Measurements from ENCODE around the gene MRGPRG. TPM values are rescaled to one million over a fixed set of nuclear protein-coding genes. Genes with fewer than 3 reads are reported as not detected.

MRGPRG gene
- total RNA-seq, 1 donor from 2014 or later: not detected

DNA sequence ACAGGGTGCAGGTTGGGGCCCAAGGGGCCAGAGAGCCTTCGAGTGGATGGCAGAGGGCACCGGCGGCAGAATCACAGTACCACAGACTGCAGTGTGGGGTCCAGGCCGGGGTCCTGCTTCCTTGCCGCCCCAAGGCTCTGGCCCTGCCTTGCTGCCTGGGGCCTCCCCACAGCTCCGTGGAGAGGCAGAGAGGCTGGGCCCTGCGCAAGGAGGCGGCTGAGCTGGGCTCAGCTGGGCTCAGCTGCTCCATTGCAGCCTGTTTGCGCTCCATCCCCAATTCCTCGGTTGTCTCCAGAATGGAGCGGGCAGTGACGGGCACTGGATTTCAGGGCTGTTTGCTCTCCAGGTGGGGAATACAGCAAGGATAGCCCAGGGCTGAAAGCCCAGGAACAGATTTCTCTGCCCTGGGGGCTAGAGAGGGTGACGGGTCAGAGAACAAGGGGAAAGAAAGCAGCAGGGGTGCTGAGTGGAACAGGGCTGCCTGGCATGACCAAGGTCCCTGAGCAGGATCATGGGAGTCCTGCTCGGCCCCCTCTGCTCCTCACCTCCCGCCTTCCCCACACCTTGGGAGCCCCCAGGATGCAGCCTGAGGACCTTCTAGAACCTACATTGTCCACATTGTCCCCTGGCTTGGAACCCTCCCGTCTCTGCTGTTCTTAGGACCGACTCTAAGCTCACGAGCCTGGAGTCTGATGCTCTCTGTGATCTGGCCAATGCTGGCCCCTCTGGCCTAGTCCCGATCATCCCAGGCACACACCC, 18.9 kb downstream of the MRGPRG start:
- intact Hi-C loops (cut with DNase I): no loop called here
- DNase-seq (ENCODE audit: low spot score) (no peak), ATAC-seq (no peak)

DNA sequence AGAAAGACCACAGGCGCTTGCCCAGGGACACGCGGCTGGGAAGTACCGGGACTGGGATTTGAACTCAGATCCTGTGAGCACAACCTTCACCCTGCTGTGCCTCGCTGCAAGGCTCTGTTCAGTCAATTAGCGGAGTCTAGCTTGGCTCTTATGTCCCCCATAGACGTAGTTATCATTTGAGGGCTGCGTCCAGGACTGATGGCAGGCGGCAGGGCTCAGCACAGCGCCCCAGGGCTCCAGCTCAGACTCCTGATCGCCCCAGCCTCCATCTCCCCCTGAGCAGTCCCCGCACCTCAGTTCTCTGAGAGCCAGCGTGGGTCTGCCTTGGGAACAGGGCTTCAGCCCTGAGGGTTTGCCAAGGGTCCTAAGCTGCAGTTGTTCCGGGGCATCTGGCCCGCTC, 19.8 kb downstream of the MRGPRG start:
- intact Hi-C loops (cut with DNase I): no loop called here
- DNase-seq (ENCODE audit: low spot score) (no peak), ATAC-seq (no peak)

DNA sequence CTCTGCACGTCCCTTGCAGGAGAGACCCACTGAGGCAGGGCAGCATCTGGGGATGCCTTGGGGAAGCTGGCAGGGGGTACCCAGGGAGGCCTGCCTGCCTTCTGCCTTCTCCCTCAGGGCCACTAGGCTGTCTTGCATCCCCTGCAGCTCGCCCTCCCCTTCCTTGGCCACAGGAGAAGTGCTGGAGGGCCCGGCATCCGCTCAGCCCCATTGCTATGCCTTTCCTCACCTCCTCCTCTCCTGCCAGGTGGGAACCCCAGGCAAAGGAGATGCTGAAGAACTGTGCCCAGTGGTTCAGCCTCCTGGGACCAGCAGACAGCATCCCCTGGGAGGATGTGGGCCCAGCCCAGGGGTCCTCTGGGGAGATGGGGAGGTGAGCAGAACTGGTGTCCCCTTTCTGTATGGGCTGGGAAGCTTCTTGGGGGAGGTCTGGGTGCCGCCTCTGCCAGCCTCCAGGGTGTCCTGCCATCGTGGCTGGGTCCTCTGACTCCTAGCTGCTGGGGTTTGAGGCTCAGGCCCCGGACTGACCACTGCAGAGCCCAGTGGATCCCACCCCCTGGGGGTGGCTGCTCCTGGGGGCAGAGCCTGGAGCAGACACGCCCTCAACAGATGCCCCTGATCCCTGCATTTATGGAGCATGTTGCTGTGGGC, 20.6 kb downstream of the MRGPRG start:
- intact Hi-C loops (cut with DNase I): no loop called here
- no peak for ATAC-seq
- DNase-seq (ENCODE audit: low spot score): peak; percentile 41

DNA sequence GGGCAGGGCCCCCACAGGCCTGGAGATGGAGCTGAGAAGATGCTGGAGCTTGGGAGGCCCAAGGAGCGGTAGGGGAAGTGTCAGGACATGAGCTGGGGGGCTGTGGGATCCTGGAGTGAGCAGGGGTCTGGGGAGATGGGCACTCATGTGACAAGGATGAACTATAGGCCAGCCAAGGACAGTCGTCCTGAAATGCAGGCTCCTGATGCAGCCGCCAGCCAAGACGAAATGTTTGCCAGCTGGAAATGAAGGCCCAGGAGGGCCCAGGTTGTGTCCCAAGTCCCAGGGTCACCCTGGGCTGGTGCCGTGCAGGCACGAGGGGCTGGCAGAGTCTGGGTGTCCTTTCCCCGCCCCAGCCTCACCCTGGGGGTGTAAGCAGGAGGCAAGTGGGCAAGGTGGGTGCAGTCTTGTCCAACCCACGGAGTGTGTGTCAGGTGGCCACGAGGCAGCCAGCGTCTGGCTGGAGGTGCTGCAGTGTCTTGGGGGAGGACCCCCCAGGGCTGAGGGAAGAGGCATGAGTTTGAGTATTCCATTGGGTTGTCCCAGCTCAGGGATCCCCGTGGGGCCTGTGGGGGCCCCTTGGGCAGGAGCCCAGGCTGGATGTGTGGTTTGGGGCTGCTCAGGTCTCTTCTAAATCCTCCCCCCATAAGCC, 21.4 kb downstream of the MRGPRG start:
- intact Hi-C loops (cut with DNase I): no loop called here
- DNase-seq (ENCODE audit: low spot score): no peak

DNA sequence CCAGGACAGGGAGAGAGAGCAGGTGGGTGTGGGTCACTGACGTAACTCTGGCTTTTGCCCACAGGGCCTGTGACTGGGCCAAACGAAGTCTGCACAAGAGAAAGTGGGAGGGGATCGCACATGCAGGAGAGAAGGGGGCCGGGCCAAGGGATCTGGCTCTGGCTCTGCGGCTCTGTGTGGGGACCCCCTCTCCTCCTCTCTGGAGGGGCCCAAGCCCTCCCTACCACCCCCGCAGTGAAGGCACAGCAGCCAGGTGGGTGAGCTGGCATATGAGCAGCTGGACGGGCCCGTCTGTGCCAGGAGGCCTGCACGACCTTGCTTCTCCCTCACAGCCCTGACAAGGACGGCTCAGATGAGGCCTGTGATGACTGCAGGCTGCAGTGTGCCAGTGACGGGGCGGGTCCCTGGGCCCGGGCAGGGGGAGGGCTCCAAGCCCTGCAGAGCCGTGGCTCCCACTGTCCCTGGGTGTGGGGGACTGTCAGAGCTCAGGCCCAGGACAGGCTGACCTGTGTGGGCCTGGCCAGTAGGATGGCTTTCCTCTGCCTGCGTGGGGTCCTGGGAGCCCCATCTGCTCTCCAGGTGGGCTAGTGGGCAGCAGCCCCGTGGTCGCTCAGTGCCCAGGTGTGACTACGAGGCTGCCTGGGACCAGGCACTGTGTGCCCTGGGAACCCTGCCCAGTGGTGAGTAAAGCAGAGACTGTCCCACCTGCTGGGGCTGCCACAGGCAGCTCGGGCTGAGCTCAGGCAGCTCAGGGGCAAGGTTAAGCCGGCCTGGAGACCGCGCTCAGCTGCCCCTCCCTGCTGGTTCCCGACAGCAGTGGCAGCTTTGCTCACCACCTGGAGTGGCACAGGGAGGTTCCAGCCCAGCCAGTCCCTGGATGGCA, 22.2 kb downstream of the MRGPRG start:
- intact Hi-C loops (cut with DNase I): no loop called here
- DNase-seq (ENCODE audit: low spot score) (peak; percentile 50), ATAC-seq (no peak)

More for the DNA sequence above, 21.4 kb downstream of the MRGPRG start:
- ATAC-seq: no peak

DNA sequence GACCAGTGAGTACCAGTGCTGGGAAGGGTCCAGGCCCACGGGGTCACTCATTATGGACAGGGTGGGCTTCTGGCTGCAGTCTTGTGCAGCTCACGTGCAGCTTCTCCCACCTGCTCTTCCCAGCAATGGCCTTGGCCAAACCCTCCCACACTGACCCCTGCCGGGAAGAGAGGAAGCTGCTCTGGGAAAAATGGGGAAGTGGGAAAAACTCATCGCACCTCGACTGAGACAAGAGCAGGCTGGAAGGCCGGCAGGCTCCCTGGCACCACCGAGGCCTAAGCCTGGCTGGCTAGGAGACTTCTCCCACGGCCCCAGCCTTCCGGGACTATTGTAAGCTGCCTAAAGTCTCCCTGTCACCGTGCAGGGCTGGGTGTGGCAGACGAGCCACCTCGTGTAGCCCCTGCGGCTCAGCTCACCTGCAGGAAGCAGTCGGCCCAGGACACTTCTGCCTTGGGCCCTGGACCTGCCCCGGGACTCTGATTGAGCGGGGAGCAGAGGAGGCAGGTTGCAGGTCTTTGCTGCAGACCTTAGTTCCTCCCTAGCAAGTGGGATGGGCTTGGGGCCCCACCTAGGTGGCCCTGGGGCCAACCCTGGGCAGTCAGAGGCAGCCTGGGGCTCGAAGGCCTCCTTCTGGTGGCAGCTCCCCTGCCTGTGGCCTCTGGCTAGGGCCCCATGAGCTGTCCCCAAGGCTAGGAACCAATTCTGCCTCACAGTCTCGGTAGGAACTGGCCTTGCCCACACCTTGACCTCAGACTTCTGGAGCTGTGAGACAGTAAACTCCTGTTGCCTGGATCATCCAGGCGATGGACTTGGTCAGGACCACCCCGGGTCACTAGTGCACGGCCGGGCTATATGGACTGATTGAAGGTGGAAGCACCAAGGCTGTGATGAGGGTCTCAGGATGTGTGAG, 23.1 kb downstream of the MRGPRG start:
- DNase-seq (ENCODE audit: low spot score) (peak; percentile 59), ATAC-seq (peak; percentile 59)
- intact Hi-C loops (cut with DNase I): no loop called here

DNA sequence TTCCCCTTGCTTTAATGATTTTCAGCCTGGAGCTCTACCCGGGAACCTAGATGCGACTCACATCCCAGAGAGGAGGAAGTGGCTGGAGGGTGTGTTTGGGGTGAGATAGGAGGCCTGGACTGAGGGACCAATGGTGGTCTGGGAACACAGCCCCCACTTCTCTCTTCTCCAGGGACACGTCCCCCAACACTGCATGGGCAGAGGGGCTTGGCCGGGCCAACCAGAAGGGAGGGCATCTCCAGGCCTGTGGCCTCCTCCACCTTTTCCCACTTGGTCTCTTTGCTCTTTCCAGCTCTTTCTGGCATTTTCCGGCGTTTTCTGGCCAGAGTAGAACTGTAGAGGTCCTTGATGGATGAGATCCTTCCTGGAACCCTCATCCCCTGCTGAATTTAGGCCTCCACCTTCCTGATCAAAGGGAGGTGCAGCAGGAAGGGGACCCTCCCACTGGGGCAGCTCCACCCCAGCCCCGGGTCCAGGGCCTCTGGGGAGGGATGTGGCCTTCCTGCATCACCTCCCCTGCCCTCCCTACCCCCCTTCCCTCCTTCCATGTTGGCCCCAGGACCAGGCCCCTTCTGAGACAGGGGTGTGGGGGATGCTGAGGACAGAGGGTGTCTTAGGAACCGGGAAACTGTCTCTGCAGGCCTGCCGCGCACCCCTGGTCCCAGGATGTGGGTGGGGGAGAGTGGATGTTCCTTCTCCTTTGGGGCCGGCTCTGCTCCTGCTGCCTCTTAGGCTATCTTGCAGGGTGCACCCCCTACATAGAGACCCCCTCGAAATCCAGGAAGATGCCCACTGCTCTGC, 24.4 kb downstream of the MRGPRG start:
- intact Hi-C loops (cut with DNase I): no loop called here
- ATAC-seq (no peak), DNase-seq (ENCODE audit: low spot score) (no peak)

DNA sequence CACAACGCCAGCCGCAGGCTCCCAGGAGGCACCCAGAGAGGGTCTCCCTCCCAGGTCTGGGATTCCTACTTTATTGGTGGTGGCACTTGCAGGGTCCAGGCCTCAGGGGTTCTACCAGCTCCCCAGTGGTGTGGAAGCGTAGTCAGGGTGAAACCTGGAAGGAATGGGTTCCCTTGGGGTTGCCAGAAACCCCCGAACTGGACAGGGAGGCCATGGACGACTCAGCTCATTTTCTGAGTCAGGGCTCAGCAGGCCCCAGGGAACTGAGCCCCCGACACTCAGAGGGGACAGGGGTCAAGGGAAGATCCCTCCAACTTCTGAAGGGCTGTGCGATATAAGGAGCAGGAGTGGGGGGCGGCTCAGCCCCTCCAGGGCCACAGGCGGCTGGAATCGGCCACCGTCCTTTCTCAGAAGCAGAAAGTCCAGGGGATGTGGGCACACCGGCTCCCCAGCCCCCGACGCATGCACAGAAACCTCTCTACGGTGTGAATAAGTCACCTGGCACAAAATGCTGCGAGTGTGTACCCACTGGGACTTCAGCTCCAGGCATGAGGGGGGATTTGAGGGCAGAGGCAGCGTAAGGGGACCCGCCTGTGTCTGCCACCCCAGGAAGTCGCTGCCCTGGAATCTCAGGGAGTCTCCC, 25.1 kb downstream of the MRGPRG start:
- no peak for DNase-seq (ENCODE audit: low spot score)
- intact Hi-C loops (cut with DNase I): no loop called here
- no peak for ATAC-seq

DNA sequence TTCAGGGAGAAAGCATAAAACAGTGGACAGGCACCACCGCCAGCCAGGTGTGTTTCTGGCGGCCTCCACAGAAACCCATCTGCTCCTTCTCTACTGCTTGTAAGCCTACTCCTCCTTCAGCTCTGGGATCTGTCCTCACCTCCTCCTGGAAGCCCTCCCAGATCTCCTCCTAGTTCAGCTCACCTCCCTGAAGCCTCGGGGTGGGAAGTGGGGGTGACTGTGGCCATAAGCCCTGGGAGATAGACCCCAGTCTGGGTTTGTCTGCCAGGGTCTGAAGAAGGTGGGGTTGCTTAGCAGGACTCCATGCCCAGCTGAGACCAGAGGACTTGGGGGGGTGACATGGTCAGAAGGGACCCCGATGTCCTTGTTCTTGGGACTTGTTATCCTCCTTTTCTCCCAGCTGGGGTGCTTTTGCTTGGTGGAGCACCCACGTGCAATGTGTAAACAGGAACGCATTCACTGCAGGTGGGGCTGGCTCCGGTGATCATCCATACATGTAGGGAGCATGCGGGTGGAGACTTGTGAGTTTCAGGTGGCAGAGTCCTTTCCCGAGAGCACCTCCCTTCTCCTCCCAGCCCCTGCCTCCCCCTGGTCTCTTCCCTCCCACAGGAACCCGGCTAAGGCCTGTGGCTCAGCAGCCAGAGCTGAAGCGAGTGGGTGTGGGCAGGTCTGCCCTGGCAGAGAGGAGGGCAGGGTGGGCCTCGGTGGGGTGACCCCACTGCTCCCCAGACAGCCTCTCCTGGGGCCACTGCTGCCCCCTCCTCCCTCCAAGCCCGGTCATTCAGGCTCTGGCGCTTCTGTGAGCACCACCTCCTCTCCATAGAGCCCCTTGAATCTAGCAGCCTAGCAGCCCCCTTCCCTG, 25.9 kb downstream of the MRGPRG start:
- intact Hi-C loops (cut with DNase I): no loop called here
- peak; percentile 47 for DNase-seq (ENCODE audit: low spot score)
- no peak for ATAC-seq

DNA sequence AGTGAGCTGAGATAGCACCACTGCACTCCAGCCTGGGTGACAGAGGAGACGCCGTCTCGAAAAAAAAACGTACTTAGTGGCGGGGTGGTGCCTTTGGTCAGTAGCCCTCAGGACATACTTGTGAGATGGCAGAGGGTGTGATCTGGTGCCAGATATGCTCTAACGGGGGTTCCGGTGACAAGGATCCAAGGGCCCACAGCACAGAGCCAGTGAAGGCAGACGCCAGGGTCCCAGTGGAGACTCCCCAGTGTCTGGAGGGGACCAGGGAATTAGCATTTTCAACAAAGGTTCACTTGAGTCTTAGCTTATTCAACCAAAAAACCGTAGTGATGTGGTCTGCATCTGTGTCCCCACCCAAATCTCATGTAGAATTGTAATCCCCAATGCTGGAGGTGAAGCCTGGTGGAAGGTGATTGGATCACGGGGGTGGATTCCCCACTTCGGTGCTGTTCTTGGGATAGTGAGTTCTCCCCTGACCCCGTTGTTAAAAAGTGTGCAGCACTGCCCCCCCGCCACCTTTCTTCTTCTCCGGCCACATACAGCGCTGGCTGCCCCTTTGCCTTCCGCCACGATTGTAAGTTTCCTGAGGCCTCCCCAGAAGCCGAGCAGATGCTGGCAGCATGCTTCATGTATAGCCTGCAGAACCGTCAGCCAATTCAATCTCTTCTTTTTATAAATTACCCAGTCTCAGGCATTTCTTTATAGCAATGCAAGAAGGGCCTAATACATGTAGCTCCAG, 26.9 kb downstream of the MRGPRG start:
- intact Hi-C loops (cut with DNase I): no loop called here
- DNase-seq (ENCODE audit: low spot score) (no peak), ATAC-seq (no peak)

DNA sequence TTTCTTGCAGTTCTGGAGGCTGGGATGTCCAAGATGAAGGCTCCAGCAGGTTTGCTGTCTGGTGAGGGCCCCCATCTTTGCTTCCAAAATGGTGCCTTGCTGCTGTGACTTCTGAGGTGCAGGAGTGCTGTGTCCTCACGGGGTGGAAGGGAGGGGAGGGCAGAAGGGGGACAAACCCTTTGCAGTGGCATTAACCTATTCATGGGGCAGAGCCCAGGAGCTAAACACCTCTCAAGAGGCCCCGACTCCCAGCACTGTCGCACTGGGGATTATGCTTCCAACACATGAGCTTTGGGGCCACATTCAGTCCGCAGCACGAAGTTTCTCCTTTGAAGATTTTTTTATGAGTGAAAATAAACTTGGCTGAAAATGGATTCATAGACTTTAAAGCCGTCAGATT, 28.0 kb downstream of the MRGPRG start:
- ATAC-seq (no peak), DNase-seq (ENCODE audit: low spot score) (no peak)
- intact Hi-C loops (cut with DNase I): no loop called here

DNA sequence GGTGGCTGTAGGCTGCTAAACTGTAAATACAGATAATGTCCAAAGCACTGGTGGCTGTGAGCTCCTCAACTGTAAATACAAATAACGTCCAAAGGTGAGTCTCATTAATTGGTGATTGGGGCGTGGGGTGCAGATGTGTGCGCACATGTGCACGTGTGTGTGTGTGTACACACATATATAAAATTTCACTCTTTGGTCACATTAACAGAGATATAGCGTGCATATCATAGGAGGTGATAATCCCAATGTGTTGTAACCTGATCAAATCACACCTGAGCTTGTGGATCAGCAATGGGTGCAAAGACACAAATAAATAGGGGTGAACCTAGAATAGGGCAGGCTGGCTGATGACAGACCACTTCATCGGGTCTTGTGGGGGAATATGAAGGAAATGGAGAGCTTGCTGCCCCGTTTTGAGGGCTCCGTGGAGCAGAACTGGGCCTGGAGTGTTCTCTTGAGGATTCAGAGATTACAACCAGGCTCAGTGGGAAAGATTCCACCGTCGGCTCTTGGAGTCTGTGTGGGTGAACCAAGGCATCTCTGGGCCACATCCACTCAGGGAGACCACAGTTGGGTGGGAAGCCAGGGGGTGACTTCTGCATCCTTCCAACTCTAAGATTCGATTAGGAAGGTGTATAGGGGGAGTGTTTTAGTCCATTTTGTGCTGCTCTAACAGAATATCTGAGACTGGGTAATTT, 28.6 kb downstream of the MRGPRG start:
- DNase-seq (ENCODE audit: low spot score) (no peak), ATAC-seq (no peak)
- intact Hi-C loops (cut with DNase I): no loop called here

DNA sequence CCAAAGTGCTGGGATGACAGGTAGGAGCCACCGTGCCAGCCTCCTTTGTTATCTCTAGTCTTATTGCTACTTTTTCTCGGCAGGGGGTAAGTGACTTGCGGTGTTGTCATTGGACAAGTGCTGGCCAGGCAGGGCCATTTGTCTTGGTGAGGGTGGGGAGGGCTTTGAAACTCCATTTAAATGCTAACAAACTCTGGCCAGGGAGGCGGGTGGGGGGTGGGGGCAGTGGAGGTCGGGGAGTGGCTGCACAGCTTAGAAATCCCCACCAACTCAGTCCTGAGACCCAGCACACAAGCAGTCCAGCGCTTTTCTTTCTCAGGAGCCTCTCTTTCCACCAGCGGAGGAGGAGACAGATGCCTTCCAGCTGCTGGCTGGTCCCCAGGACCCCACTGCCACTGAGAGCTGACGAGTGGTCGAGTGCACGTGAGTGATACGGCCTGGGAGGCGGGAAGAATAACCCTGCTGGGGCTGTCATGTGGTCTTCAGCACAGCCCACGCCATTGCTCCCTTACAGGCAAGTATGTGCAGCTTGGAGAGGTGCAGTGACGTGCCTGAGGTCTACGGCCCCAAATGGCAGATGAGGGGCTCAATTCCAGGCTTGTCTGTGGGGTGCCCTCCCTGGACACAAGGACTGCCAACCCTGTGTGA, 29.3 kb downstream of the MRGPRG start:
- ATAC-seq: no peak

DNA sequence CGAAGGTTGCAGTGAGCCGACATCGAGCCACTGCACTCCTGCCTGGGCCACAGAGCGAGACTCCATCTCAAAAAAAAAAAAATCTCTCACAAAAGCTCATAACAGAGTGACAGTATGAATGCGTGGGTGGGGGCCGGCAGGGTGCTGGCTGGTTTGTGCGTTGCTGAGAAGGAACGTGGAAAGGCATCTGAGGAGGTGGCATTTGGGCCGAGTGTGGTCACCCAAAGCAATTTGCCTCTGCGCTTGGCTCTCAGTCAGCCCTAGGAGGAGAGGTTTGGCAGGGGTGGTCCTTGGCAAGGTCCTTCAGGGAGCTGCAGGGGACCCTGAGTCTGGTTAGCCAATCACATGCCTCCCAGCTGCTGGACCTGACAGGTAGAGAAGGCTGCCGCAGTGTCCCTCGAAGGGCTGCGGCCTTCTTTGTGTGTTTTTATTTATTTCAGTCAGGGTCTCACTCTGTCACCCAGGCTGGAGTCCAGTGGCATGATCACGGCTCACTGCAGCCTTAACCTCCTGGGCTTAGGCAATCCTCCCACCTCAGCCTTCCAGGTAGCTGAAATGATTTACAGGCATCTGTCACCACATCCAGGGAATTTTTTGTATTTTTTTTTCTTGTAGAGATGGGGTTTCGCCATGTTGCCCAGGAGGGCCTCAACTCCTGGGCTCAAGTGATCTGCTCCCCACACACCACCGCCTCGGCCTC, 30.0 kb downstream of the MRGPRG start:
- DNase-seq (ENCODE audit: low spot score) (peak; percentile 47), ATAC-seq (no peak)
- intact Hi-C loops (cut with DNase I): no loop called here

More for the DNA sequence above, 29.3 kb downstream of the MRGPRG start:
- no peak for DNase-seq (ENCODE audit: low spot score)
- intact Hi-C loops (cut with DNase I): no loop called here
